Right forelimb (tissue), 1 donor: ENCODE measurements around the gene ZNF780B.
"Not testable (repeated sequence)": the region's sequence is repeated elsewhere in the genome, so short reads cannot be mapped to it uniquely, and the experiment has no call there.

Experiments used
- DNase-seq: peaks from one replicate; pipeline ENCODE4 v3.0.0-alpha.2; 2018

The ZNF780B gene

DNA sequence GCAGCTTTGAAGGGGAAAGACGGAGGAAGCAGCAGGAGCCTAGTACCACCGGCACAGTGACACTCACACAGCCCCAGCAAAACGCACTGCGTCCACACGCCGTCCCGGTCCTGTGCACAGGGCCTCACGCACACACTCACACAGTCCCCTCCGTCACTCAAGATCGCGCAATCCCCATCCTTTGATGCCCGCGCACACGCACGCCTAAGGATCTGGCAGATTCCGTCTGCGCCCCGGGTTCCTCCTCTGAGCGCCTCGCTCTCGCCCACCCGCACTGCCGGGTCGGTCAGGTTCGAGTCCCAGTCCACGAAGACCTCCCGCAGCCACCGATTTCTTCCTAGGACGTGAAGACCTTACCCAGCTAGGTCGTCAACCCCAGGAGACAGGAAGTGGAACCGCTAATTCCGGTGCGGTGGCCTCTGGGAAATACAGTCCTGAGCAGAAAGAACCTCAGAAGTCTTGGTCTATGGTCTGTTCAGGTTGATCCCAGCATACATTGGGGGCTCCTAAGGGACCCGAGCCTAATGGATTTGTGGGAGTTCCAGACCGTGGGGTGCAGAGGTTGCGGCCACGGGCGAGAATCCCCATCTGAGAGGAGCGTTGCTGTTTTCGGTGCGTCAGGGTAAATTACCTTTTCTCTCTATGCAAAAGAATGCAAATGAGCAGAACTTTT, at the start of gene ZNF780B:
Gene ZNF780B, minus strand, starts transcription at position 400 of the 673 bp plus-strand sequence. CDS start 5,899 bp downstream, outside the sequence.
- peak; percentile 72 for DNase-seq

DNA sequence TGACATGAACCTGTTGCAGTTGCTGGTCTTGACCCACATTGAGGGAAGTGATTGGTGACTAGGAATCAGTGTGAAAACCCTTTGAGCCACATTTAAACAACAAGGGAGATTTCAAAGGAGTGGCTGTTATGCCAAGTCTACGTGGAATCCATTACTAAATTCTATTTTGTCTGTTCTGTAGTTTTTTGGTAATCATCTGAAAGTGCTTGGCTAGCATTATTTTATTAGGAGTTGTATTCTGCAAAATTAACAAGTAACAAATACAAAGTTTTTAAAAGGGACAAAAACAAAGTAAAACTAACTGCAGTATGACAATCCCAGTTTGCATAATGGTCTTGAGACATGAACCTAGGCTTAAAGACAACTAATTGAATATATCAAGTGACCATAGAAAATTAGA, 48.7 kb upstream of the ZNF780B start:
- no peak for DNase-seq

DNA sequence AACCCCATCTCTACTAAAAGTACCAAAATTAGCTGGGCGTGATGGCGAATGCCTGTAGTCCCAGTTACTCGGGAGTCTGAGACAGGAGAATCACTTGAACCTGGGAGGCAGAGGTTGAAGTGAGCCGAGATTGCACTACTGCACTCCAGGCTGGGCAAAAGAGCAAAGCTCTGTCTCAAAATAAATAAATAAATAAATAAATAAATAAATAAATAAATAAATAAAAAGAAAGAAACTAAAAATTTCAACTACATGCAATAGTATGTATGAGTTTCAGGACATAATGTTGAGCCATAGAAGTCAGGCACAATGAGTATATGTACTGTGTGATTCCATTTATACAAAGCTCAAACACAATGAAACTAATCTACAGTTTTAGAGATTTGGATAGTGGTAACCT, 47.6 kb upstream of the ZNF780B start:
- DNase-seq, result no peak

DNA sequence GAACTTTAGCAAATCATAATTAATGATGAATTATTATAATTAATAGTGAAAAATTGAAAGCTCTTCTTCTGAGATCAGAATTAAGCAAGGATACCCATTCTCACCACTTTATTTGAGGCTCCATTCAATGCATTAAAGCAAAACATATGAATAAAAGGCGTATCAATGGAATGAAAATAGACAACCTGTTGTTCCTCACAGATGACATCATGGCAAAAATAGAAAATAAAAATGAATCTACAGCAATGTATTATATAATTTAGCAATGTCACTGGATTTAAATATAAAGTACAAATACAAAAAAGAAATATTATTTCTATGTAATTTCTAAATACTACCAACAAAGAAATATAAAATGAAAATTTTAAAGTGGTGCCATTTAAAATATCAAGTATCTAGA, 45.8 kb upstream of the ZNF780B start:
- DNase-seq, result no peak

DNA sequence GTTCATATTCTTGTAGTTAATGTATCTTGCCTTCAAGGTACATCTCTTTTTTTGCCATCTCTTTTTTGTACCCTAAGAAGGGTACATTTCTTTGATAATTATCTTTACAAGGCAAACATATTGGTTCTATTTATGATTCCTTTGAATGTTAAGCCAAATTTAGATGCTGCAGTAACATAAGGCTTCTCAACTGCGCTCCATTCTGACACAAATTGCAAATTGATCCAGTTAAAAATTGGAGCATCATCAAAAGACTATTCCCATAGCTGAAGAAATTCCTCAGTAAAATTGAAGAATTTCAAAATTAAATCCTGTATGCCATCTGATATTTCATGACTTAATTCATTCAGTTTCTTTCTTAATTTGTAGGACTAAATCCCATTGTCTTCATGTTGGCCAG, 37.4 kb upstream of the ZNF780B start:
- DNase-seq, result no peak

DNA sequence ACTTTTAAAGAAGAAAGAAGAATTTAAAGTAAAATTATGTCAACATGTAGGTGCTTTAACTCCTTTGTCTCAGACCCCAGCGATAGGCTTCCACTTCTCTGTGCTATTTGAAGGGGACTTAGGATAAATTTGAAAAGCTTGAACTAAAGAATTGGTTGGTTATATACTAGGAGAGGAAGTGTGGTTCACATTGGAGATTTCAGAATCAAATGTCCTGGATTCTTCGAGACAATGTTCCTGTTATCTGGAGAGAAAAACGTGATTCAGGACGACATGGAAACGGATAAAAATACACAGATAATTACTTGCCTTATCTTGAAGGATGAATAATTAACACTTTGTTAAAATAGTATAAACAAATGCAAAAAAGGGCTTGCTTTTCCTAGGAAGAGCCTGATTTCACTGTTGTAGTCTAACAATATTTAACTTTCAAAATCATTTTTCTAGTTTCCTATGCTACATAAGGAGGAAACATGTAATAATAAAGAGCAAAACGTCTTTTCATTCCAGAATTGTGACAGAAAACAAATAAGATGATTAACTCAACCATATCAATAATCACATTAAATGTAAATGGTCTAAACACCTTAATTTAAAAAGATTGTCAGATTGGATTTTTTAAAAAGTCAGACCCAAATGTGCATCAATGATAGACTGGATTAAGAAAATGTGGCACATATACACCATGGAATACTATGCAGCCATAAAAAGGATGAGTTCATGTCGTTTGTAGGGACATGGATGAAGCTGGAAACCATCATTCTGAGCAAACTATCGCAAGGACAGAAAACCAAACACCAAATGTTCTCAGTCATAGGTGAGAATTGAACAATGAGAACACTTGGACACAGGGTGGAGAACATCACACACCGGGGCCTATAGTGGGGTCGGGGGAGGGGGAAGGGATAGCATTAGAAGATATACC, 35.4 kb upstream of the ZNF780B start:
- DNase-seq, result no peak

DNA sequence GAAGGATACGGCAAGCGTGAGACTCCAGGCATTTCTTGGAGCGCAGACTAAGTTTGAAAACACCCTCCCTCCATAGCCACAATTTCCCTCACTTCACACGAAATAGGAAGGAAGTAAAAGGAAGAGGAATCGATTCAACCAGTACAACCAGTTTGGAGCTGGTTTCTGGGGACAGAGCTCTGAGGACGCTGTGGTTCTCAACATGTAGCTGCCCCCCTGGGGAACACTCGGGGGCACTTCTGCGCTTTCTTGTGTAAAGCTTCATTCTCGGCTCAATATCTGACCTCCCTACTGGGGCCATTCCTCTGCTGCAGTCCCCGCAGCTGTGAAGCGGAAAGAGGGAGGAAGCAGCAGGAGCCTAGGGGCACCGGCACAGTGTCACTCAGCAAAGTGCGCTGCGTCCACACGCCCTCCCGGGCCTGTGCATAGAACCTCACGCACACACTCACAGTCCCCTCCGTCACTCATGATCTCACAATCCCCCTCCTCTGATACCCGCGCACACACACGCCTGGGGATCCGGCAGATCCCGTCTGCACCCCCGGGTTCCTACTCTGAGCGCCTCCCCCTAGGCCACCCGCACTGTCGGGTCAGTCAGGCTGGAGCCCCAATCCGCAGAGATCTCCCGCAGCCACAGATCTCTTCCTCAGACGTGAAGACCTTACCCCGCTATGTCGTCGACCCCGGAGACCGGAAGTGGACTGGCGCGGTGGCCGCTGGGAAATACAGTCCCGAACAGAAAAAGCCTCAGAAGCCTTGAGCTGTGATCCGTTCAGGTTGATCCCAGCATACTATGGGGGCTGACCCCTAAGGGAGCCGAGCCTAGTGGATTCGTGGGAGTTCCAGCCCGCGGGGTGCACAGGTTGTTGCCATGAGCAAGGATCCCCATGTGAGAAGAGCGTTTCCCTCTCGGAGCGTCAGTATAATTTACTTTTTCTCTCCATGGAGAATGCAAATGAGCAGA, 34.5 kb upstream of the ZNF780B start, which contains the start of gene ZNF780A:
Gene ZNF780A, minus strand, starts transcription at position 703 of the 964 bp plus-strand sequence. CDS start 6,190 bp downstream, outside the sequence.
- peak; percentile 86 for DNase-seq

DNA sequence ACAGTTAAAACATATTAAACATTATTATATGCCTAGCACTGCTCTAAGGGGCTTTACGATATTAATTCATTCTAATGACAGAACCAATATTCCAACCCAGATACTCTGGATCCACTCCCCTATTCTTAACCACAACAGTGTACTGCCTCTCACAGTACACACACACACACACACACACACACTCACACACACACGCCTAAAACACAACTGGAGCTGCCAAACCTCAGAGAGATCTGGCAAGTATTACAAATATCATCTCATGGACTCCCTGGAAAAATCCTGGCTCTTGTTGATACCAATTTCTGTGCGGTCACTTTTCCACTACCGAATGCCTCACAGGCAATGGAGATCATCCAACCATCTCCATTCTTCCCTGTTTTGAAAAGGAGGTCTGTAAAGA, 33.4 kb upstream of the ZNF780B start:
- DNase-seq, result no peak

DNA sequence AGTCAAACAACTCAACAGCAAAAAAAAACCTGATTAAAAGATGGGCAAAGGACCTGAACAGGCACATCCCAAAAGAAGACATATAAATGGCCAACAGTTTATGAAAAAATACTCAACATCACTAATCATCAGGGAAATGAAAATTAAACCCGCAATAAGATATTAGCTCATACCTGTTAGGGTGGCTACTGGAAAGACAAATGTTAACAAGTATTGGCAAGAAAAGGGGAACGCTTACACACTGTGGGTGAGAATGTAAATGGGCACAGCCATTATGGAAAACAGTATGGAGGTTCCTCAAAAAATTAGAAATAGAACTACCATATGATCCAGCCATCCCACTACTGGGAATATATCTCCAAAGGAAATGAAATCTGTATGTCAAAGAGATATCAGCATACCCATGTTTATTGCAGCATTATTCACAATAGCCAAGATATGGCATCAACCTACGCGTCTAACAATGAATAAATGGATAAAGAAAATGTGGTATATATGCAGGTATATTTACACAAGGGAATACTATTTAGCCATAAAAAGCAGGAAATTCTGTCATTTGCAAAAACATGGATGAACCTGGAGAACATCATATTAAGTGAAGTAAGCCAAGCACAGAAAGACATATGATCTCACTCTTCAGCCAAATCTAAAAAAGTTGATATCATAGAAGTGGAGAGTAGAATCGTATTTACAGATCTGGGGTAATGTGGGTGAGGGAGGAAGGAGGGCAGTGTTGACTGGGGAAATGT, 32.4 kb upstream of the ZNF780B start:
- no peak for DNase-seq

DNA sequence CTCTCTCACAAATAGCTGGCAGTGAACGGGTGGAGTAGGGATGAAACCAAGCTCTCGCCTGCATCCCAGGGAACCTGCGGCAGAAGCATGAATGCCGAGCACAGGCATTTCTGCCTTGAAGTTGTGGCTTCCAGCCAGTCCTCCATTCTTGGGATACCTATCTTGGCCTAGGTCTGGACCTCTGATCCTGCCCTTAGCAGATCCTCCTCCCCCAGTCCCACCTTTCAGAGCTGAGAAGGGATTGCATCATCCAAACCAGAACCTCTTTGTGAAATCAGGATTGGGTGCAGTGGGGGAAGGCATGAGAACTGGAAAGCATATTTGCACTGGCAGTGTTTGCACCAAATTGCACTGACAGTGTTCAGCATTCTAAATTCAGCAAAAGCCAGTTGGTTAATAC, 28.9 kb upstream of the ZNF780B start:
- DNase-seq, result no peak

DNA sequence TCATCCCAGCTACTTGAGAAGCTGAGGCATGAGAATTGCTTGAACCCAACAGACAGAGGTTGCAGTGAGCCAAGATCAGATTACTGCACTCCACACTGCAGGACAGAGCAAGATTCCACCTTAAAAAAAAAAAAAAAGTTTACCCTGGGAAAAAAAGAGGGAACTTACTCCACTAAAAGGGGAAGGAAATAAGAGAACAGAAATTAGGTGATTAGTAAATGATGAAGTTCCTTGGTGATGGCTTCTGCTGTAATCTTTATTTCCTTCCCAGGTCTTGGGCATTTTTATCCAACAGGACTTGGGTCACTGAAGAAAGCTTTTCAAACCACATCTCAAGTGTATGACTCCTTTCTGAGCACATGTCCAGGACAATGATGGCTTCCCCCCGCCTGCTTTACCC, 25.4 kb upstream of the ZNF780B start:
- DNase-seq, result no peak

DNA sequence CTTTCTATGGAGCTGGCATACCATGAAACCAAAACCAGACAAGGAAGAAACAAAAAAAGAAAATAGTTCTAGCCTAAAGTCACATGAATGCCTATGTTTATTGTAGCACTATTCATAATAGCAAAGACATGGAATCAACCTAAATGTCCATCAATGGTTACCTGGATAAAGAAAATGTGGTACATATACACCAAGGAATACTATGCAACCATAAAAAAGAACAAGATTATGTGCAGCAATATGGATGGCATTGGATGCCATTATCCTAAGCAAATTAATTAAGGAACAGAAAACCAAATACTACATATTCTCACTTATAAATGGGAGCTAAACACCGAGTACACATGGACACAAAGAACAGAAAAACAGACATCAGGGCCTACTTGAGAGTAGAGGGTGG, 24.3 kb upstream of the ZNF780B start:
- DNase-seq, result no peak

DNA sequence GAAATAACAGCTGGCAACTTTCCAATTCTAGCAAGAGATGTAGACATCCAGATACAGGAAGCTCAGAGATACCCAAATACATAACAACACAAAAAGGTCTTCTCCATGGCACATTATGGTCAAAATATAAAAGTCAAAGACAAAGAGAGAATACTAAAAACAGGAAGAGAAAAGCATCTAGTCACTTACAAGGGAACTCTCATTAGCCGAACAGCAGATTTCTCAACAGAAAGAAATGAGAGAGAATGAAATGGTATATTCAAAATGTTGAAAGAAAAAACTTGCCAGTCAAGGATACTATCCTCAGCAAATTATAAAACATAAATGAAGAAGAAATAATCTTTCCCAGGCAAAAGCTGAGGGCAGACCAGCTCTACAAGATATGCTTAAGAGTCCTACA, 22.3 kb upstream of the ZNF780B start:
- no peak for DNase-seq

DNA sequence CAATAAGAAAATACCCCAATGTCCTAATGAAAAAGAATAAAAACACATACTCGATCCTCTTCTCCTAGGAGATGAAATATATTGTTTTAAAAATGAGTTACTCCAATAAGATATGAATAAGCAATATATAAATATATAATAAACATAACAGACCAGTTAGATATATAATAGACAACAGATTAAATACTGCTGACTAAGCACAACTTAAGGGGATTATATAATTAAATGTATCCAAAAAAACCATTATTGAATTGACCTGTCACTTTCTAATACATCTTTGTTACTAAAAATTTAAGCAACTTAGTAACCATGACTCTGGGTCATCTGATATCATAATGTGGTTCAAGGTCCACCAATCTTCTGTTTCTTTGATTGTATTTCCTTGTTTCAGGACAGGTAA, 14.0 kb upstream of the ZNF780B start:
- no peak for DNase-seq

DNA sequence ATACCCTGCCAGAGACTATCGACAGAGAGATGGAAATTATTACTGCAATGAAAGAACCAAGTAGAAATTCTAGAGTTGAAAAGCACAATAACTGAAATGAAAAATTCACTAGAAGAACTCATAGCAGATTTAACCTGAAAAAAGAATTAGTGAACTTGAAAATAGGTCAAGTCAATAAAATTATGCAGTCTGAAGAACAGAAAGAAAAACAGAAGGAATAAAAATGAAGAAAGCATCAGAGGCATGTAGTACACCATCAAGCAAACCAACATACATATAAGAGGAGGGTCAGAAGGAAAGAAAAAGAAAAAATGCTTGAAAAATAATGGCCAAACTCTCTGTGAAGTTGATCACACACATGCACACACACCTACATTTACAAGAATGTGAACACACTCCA, 3.6 kb upstream of the ZNF780B start:
- no peak for DNase-seq

DNA sequence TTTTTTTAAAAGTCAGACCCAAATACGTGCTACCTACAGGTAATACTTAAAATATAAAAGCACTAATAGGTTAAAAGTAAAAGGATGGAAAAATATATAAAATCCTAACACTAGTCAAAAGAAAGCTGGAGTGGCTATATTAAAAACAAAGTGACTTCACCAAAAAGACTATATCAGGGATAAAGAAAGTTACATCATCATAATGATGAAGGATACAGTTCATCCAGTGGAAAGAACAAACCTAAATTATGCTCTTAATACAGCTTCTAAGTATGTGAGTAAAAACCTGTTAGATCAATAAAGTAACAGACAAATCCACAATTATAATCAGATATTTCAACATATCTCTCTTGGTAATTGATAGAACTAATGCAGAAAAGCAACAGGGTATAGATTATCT, 1.1 kb upstream of the ZNF780B start:
- no peak for DNase-seq

DNA sequence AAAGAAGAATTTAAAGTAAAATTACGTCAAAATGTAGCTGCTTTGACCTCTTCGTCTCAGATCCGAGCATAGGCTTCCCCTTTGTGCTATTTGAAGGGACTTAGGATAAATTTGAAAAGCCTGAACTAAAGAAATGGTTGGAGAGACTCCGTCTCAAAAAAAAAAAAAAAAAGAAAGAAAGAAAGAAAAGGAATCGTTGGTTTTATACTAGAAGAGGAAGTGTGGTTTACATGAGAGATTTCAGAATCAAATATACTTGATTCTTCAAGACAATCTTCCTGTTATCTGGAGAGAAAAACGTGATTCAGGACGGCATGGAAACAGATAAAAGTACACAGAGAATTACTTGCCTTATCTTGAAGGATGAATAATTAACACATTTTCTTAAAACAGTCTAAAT, 474 bp upstream of the ZNF780B start:
- no peak for DNase-seq

DNA sequence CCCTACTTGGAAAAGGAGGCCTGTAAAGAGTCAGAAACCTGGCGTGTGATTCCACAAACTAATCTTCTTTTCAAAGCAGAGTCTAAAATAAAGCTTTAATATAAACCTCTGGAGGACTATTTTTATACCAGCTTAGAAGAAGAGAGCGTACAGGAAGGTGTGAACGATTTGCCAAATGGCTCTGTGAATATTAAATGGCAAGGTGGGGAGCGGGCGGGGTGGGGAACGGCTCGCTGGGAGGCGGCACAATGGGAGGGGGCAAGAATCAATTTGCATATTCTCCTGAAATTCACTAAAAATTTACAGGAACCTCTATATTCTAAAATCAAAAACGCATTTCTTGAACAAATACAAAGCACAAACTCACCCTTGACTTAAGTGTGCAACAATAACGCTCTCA, 982 bp downstream of the ZNF780B start:
- DNase-seq, result no peak

DNA sequence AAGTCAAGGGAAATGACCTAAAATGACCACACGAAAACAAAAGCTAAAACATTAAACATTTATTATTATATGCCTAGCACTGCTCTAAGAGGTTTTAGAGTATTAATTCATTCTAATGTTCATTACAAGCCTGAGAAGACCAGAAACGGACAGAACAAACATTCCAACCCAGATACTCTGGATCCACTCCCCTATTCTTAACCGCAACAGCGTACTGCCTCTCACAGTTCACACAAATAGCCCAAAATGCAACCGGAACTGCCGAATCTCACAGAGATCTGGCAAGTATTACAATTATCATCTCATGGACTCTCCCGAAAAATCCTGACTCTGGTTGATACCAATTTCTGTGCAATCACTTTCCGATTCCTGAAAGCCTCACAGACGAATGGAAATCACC, 1.4 kb downstream of the ZNF780B start:
- DNase-seq, result no peak

DNA sequence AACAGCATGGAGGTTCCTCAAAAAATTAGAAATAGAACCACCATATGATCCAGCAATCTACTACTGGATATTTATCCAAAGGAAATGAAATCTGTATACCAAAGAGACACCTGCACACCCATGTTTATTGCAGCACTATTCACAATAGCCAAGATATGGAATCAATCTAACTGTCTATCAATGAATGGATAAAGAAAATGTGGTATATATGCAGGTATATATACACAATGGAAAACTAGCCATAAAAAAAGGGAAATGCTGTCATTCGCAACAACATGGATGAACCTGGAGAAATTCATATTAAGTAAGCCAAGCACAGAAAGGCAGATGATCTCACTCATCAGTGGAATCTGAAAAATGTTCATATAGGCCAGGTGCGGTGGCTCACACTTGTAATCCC, 2.5 kb downstream of the ZNF780B start:
- DNase-seq, result no peak

DNA sequence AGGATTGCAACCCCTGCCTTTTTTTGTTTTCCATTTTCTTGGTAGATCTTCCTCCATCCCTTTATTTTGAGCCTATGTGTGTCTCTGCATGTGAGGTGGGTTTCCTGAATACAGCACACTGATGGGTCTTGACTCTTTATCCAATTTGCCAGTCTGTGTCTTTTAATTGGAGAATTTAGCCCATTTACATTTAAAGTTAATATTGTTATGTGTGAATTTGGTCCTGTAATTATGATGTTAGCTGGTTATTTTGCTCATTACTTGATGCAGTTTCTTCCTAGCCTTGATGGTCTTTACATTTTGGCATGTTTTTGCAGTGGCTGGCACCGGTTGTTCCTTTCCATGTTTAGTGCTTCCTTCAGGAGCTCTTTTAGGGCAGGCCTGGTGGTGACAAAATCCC, 14.3 kb downstream of the ZNF780B start:
- DNase-seq, result not testable (repeated sequence)

DNA sequence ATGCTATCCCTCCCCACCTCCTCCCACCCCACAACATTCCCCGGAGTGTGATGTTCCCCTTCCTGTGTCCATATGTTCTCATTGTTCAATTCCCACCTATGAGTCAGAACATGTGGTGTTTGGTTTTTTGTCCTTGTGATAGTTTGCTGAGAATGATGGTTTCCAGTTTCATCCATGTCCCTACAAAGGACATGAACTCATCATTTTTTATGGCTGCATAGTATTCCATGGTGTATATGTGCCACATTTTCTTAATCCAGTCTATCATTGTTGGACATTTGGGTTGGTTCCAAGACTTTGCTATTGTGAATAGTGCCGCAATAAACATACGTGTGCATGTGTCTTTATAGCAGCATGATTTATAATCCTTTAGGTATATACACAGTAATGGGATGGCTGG, 18.0 kb downstream of the ZNF780B start:
- DNase-seq, result not testable (repeated sequence)
